ENCODE data around the gene MIEF2. TPM values are rescaled to one million over a fixed set of nuclear protein-coding genes. Genes with fewer than 3 reads are reported as not detected.
"Not testable (repeated sequence)": the region's sequence is repeated elsewhere in the genome, so short reads cannot be mapped to it uniquely, and the experiment has no call there.

The MIEF2 gene
- total RNA-seq, 2 experiments from 2014 or later: 6.5 to 6.8 TPM

- ChIA-PET POLR2A (no interaction called here), CTCF (no interaction called here)
- Mint-ChIP-seq H3K4me1 (ENCODE audit: low read depth) (no peaks in the 10 kb centered on the region), H3K9me3 (no peaks in the 10 kb centered on the region), H3K4me3 (no peak overlapping the region), H3K27ac (no peak overlapping the region), H3K36me3 (peaks cover 45% of the 10 kb centered on the region), H3K27me3 (no peaks in the 10 kb centered on the region)
- intact Hi-C loops (cut with micrococcal nuclease): no loop called here
- no peak for DNase-seq
Observed at GRCh38 chr17:18280249-18280648, 19.8 kb downstream of the MIEF2 start.

GRCh38 chr17:18280766-18281371 is 20.4 kb downstream of the MIEF2 start:
- no peak overlapping the region for H3K4me3 Mint-ChIP-seq
- no peaks in the 10 kb centered on the region for H3K27me3 Mint-ChIP-seq
- H3K36me3 Mint-ChIP-seq: peaks cover 49% of the 10 kb centered on the region
- CTCF ChIA-PET: no interaction called here
- DNase-seq: no peak
- H3K9me3 Mint-ChIP-seq: no peaks in the 10 kb centered on the region
- H3K27ac Mint-ChIP-seq: no peak overlapping the region
- intact Hi-C loops (cut with micrococcal nuclease): no loop called here
- H3K4me1 Mint-ChIP-seq (ENCODE audit: low read depth): no peaks in the 10 kb centered on the region
- POLR2A ChIA-PET: no interaction called here

- no peaks in the 10 kb centered on the region for H3K4me1 Mint-ChIP-seq (ENCODE audit: low read depth)
- no peak overlapping the region for H3K4me3 Mint-ChIP-seq
- H3K27ac Mint-ChIP-seq: no peak overlapping the region
- H3K27me3 Mint-ChIP-seq: no peaks in the 10 kb centered on the region
- H3K36me3 Mint-ChIP-seq: peaks cover 47% of the 10 kb centered on the region
- intact Hi-C loops (cut with micrococcal nuclease): no loop called here
- no peak for DNase-seq
- no peaks in the 10 kb centered on the region for H3K9me3 Mint-ChIP-seq
- POLR2A ChIA-PET: no interaction called here
- CTCF ChIA-PET: no interaction called here
Observed at GRCh38 chr17:18281788-18282187, 21.3 kb downstream of the MIEF2 start.

GRCh38 chr17:18285296-18285695 is 24.8 kb downstream of the MIEF2 start:
- Mint-ChIP-seq H3K9me3 (no peaks in the 10 kb centered on the region), H3K27ac (no peak overlapping the region), H3K4me1 (ENCODE audit: low read depth) (no peaks in the 10 kb centered on the region), H3K27me3 (no peaks in the 10 kb centered on the region), H3K36me3 (peaks cover 47% of the 10 kb centered on the region), H3K4me3 (no peak overlapping the region)
- POLR2A ChIA-PET: interaction anchor here (0.6 to 0.7 kb wide), 2 partner anchors 8 to 11 kb away, joined by 3 read pairs; no protein-coding TSS in a partner anchor
- CTCF ChIA-PET: interaction anchor here (0.6 to 1.0 kb wide), 2 partner anchors 37 to 68 kb away, joined by 3 read pairs; no protein-coding TSS in a partner anchor
- intact Hi-C loops (cut with micrococcal nuclease): no loop called here
- DNase-seq: no peak

GRCh38 chr17:18291718-18292540 is 31.5 kb downstream of the MIEF2 start:
- H3K4me1 Mint-ChIP-seq (ENCODE audit: low read depth): no peaks in the 10 kb centered on the region
- DNase-seq: no peak
- ChIA-PET POLR2A (interaction anchor here (1.0 kb wide), 1 partner anchor 17 kb away, joined by 3 read pairs; no protein-coding TSS in a partner anchor), CTCF (no interaction called here)
- peaks cover 32% of the 10 kb centered on the region for H3K36me3 Mint-ChIP-seq
- no peak overlapping the region for H3K27ac Mint-ChIP-seq
- no peaks in the 10 kb centered on the region for H3K27me3 Mint-ChIP-seq
- no peak overlapping the region for H3K4me3 Mint-ChIP-seq
- intact Hi-C loops (cut with micrococcal nuclease): no loop called here
- H3K9me3 Mint-ChIP-seq: no peaks in the 10 kb centered on the region

- H3K36me3 Mint-ChIP-seq: peaks cover 38% of the 10 kb centered on the region
- H3K27ac Mint-ChIP-seq; POLR2A ChIA-PET; H3K9me3 Mint-ChIP-seq; H3K4me3 Mint-ChIP-seq; DNase-seq; CTCF ChIA-PET; H3K27me3 Mint-ChIP-seq; H3K4me1 Mint-ChIP-seq (ENCODE audit: low read depth); intact Hi-C loops (cut with micrococcal nuclease): not testable (repeated sequence)
Observed at GRCh38 chr17:18298061-18298460, 37.6 kb downstream of the MIEF2 start.

GRCh38 chr17:18300725-18301480 is 40.4 kb downstream of the MIEF2 start:
- no peak for DNase-seq
- Mint-ChIP-seq H3K36me3 (peaks cover 48% of the 10 kb centered on the region), H3K27ac (no peak overlapping the region), H3K27me3 (no peaks in the 10 kb centered on the region), H3K4me3 (no peak overlapping the region), H3K4me1 (ENCODE audit: low read depth) (no peaks in the 10 kb centered on the region), H3K9me3 (no peaks in the 10 kb centered on the region)
- ChIA-PET CTCF (no interaction called here), POLR2A (no interaction called here)
- intact Hi-C loops (cut with micrococcal nuclease): no loop called here

GRCh38 chr17:18303206-18303605 is 42.7 kb downstream of the MIEF2 start:
- POLR2A ChIA-PET; intact Hi-C loops (cut with micrococcal nuclease); H3K9me3 Mint-ChIP-seq; H3K27me3 Mint-ChIP-seq; H3K4me1 Mint-ChIP-seq (ENCODE audit: low read depth); DNase-seq; CTCF ChIA-PET; H3K4me3 Mint-ChIP-seq; H3K27ac Mint-ChIP-seq: not testable (repeated sequence)
- peaks cover 50% of the 10 kb centered on the region for H3K36me3 Mint-ChIP-seq

- ChIA-PET CTCF (no interaction called here), POLR2A (no interaction called here)
- H3K27me3 Mint-ChIP-seq: no peaks in the 10 kb centered on the region
- H3K4me3 Mint-ChIP-seq: no peak overlapping the region
- H3K9me3 Mint-ChIP-seq: no peaks in the 10 kb centered on the region
- peaks cover 30% of the 10 kb centered on the region for H3K4me1 Mint-ChIP-seq (ENCODE audit: low read depth)
- intact Hi-C loops (cut with micrococcal nuclease): no loop called here
- H3K27ac Mint-ChIP-seq: no peak overlapping the region
- DNase-seq: no peak
- peaks cover 38% of the 10 kb centered on the region for H3K36me3 Mint-ChIP-seq
Observed at GRCh38 chr17:18309202-18309601, 48.7 kb downstream of the MIEF2 start.

GRCh38 chr17:18314059-18314730 is 53.7 kb downstream of the MIEF2 start:
- peak overlapping the region; percentile 95 for H3K4me3 Mint-ChIP-seq
- peak overlapping the region; percentile 98 for H3K27ac Mint-ChIP-seq
- peaks cover 66% of the 10 kb centered on the region for H3K4me1 Mint-ChIP-seq (ENCODE audit: low read depth)
- CTCF ChIA-PET: interaction anchor here (0.9 to 1.0 kb wide), 3 partner anchors 67 to 311 kb away, joined by 3 to 4 read pairs (median 4); no protein-coding TSS in a partner anchor
- POLR2A ChIA-PET: interaction anchor here (0.8 kb wide), 1 partner anchor 8 kb away, joined by 3 read pairs; no protein-coding TSS in a partner anchor
- intact Hi-C loops (cut with micrococcal nuclease): loop anchor here (10.0 kb wide), 1 partner anchor 471 kb away; the partner anchor contains the start of gene TVP23B
- H3K27me3 Mint-ChIP-seq: no peaks in the 10 kb centered on the region
- no peaks in the 10 kb centered on the region for H3K9me3 Mint-ChIP-seq
- peaks cover 29% of the 10 kb centered on the region for H3K36me3 Mint-ChIP-seq
- DNase-seq: peak; percentile 18

- Mint-ChIP-seq H3K27ac (peak within 1 kb of the TSS; percentile 98), H3K4me1 (ENCODE audit: low read depth) (peaks cover 73% of the 10 kb centered on the region), H3K9me3 (no peaks in the 10 kb centered on the region), H3K36me3 (peaks cover 29% of the 10 kb centered on the region), H3K4me3 (peak within 1 kb of the TSS; percentile 95), H3K27me3 (no peaks in the 10 kb centered on the region)
- DNase-seq: peak; percentile 99
- ChIA-PET POLR2A (interaction anchor here (0.8 kb wide), 1 partner anchor 8 kb away, joined by 3 read pairs; no protein-coding TSS in a partner anchor), CTCF (interaction anchor here (0.9 to 1.0 kb wide), 3 partner anchors 67 to 310 kb away, joined by 3 to 4 read pairs (median 4); no protein-coding TSS in a partner anchor)
- intact Hi-C loops (cut with micrococcal nuclease): loop anchor here (1.0 to 10.0 kb wide), 6 partner anchors 48 to 470 kb away; partner anchors contain the start of genes ALKBH5, ATPAF2, GID4 and LLGL1
Observed at GRCh38 chr17:18314731-18315561, 54.5 kb downstream of the MIEF2 start, which contains the start of the genes SMCR8 and TOP3A. Gene SMCR8 (plus strand): TSS chr17:18315293. CDS start chr17:18315790, 497 bp downstream. Gene TOP3A (minus strand): TSS chr17:18314994. CDS start chr17:18314778, 216 bp downstream.
